C4-2B (cell line): Measurements from ENCODE around the gene REEP3.
A peak's percentile ranks its signal among the peaks of the same experiment; 100 is the strongest.

Experiments
- H3K27ac ChIP-seq: fragments of 450-650 bp; 2 replicates; pipeline ENCODE4 v1.5.1; 2017
- ZFX ChIP-seq: fragments of 450-650 bp; IDR thresholded peaks from 2 replicates; pipeline ENCODE4 v1.6.1; 2017
- TF ChIP-seq, protein P1 (sequence below): fragments of 450-650 bp; conservative IDR thresholded peaks from 2 replicates; pipeline ENCODE4 v1.5.1; 2017; ENCODE audit warnings: mild to moderate bottlenecking

The REEP3 gene

GRCh38 chr10:63520500-63521415, at the start of gene REEP3:
REEP3 (plus strand) TSS chr10:63521401; CDS start chr10:63521546, 145 bp downstream.
- H3K27ac ChIP-seq = peak within 1 kb of the TSS; percentile 98
- no peak; the same call in 1 of the 2 replicates for TF ChIP-seq ZFX
- TF ChIP-seq, protein P1, sequence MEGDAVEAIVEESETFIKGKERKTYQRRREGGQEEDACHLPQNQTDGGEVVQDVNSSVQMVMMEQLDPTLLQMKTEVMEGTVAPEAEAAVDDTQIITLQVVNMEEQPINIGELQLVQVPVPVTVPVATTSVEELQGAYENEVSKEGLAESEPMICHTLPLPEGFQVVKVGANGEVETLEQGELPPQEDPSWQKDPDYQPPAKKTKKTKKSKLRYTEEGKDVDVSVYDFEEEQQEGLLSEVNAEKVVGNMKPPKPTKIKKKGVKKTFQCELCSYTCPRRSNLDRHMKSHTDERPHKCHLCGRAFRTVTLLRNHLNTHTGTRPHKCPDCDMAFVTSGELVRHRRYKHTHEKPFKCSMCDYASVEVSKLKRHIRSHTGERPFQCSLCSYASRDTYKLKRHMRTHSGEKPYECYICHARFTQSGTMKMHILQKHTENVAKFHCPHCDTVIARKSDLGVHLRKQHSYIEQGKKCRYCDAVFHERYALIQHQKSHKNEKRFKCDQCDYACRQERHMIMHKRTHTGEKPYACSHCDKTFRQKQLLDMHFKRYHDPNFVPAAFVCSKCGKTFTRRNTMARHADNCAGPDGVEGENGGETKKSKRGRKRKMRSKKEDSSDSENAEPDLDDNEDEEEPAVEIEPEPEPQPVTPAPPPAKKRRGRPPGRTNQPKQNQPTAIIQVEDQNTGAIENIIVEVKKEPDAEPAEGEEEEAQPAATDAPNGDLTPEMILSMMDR = no peak

DNA sequence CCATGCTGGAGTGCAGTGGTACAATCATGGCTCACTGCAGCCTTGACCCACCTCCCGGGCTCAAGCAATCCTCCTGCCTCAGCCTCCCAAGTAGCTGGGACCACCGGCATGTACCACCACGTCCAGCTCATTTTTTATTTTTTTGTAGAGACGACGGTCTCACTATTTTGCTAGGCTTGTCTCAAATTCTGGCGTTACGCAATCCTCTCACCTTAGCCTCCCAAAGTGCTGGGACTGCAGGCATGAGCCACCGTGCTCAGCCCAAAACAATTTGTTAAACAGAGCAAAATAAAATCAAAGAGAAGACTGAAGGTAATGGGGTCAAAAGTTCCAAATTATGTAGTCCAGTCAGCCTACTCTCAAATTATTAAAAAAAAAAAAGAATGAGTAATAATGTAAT, 46.7 kb upstream of the REEP3 start:
- H3K27ac ChIP-seq = no peak overlapping the region
- TF ChIP-seq, protein P1 = no peak
- TF ChIP-seq ZFX = no peak

GRCh38 chr10:63477927-63478326, 43.3 kb upstream of the REEP3 start:
- TF ChIP-seq ZFX = no peak
- TF ChIP-seq, protein P1 = no peak
- no peak overlapping the region for H3K27ac ChIP-seq

GRCh38 chr10:63478564-63478963, 42.6 kb upstream of the REEP3 start:
- no peak for TF ChIP-seq ZFX
- TF ChIP-seq, protein P1 = no peak

DNA sequence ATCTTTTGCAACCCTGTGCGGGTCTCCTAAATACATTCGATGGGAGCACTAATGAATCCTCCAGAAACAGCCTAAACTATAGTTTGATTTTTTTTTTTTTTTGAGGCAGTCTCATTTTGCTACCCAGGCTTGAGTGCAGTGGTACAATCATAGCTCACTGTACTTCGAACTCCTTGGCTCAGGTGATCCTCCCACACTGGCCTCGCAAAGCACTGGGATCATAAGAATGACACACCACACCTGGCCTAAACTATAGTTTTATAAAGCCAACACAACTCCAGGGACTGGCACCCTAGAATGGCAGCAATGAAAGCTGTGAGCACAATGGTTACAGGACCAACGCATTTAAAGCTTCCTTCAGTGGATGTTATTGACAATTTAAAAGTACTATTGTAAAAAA, 41.0 kb upstream of the REEP3 start:
- no peak overlapping the region for H3K27ac ChIP-seq
- TF ChIP-seq ZFX = no peak
- TF ChIP-seq, protein P1 = no peak

More at GRCh38 chr10:63478564-63478963, 42.6 kb upstream of the REEP3 start:
- no peak overlapping the region for H3K27ac ChIP-seq

DNA sequence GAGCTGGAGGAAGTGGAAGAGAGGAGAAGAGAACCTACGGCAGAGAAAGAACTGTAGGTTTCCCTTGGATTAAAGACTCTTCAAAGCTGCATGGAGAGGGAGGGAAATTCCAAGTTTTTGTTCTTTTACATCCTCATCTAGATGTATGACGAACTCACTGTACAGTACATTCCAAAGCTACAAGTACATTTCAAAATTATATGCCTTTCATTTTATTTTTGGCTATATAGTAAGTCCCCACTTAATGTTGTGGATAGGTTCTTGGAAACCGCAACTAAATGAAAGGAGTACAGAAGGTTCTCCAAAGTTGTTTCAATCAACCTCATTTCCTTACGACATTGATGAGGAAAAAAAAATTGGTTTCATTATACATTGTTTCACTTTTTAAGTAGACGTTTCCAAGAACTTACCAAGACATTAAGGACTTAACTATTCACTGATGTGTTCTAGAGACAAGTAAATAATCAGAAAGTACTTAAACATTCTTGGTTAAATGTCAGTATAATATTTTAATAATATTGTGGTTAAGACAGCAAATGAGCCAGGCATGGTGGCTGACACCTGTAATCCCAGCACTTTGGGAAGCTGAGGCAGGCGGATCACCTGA, 39.3 kb upstream of the REEP3 start:
- no peak overlapping the region for H3K27ac ChIP-seq
- TF ChIP-seq ZFX = no peak
- TF ChIP-seq, protein P1 = no peak

GRCh38 chr10:63483983-63484382, 37.2 kb upstream of the REEP3 start:
- H3K27ac ChIP-seq = no peak overlapping the region
- TF ChIP-seq, protein P1 = no peak
- no peak for TF ChIP-seq ZFX
